Erythroblast (primary cell): ENCODE measurements around the gene CTF1.

Experiments
- GATA1 ChIP-seq: IDR thresholded peaks from 2 replicates; pipeline ENCODE4 v1.6.1; 2011; ENCODE audit warnings: low read depth, mild to moderate bottlenecking, control low read depth, low read length, moderate library complexity
- POLR2A ChIP-seq: IDR thresholded peaks from 2 replicates; pipeline ENCODE4 v1.6.1; 2011; ENCODE audit warnings: mild to moderate bottlenecking, low read length

- TF ChIP-seq POLR2A (no peak), GATA1 (no peak)
Measured at GRCh38 chr16:30946671-30947540, 50.5 kb downstream of the CTF1 start.
